Endothelial cell of umbilical vein (primary cell): ENCODE data around the gene BET1L.

Experiments used
- EZH2 ChIP-seq: IDR thresholded peaks from 2 replicates; pipeline ENCODE4 v1.6.1; 2012; ENCODE audit warnings: borderline replicate concordance, low read depth, mild to moderate bottlenecking, moderate library complexity, low read length, inconsistent platforms; ENCODE audit not compliant: severe bottlenecking
- FOS ChIP-seq: IDR thresholded peaks from 2 replicates; pipeline ENCODE4 v1.6.1; 2011; ENCODE audit warnings: mild to moderate bottlenecking, low read length, moderate library complexity, borderline replicate concordance; ENCODE audit not compliant: insufficient read depth
- GATA2 ChIP-seq: IDR thresholded peaks from 2 replicates; pipeline ENCODE4 v1.7.0; 2011; ENCODE audit warnings: low read depth, mild to moderate bottlenecking, moderate library complexity, mixed read lengths, low read length; ENCODE audit not compliant: insufficient read length, insufficient read depth
- JUN ChIP-seq: IDR thresholded peaks from 2 replicates; pipeline ENCODE4 v1.6.1; 2011; ENCODE audit warnings: borderline replicate concordance, low read depth; ENCODE audit not compliant: insufficient read length, insufficient read depth
- POLR2A ChIP-seq: IDR thresholded peaks from 2 replicates; pipeline ENCODE4 v1.6.1; 2012; ENCODE audit warnings: low read depth, mild to moderate bottlenecking, control low read depth, low read length
- POLR2AphosphoS5 ChIP-seq: IDR thresholded peaks from 2 replicates; pipeline ENCODE4 v1.6.1; 2012; ENCODE audit warnings: low read depth, mild to moderate bottlenecking, control low read depth, low read length, moderate library complexity; ENCODE audit not compliant: insufficient read depth
- TF ChIP-seq, protein P1 (sequence below), 2 donors: IDR thresholded peaks; 1 replicate in 1 of 2; 2 replicates in 1 of 2; pipeline ENCODE4 v1.5.1; 2011; ENCODE audit warnings: low read length in 2 of 2, mild to moderate bottlenecking in 2 of 2, moderate library complexity in 2 of 2, control low read depth in 1 of 2, inconsistent platforms in 1 of 2, low read depth in 1 of 2; ENCODE audit not compliant: insufficient read depth in 1 of 2; ENCODE audit errors: extremely low read depth in 1 of 2
- TF ChIP-seq, protein P2 (sequence below): IDR thresholded peaks from 2 replicates; pipeline ENCODE4 v1.6.1; 2011; ENCODE audit not compliant: insufficient read depth, insufficient read length

DNA sequence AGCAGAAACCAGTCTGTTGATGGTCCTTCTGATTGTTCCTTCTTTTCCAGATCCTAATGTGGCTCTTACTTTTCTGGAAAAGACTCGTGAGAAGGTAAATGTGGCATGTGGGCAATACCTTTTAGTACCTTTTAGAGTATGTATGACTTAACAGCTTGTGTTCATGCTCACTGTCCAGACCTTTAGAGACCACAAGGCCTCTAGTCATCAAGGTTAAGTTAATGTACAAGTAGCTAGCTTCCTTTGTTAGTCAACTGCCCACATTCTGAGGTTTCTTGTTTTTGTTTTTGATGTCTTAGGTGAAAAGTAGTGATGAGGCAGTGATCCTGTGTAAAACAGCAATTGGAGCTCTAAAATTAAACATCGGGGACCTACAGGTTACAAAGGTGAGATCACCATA, 37.2 kb upstream of the BET1L start:
- TF ChIP-seq, protein P1, sequence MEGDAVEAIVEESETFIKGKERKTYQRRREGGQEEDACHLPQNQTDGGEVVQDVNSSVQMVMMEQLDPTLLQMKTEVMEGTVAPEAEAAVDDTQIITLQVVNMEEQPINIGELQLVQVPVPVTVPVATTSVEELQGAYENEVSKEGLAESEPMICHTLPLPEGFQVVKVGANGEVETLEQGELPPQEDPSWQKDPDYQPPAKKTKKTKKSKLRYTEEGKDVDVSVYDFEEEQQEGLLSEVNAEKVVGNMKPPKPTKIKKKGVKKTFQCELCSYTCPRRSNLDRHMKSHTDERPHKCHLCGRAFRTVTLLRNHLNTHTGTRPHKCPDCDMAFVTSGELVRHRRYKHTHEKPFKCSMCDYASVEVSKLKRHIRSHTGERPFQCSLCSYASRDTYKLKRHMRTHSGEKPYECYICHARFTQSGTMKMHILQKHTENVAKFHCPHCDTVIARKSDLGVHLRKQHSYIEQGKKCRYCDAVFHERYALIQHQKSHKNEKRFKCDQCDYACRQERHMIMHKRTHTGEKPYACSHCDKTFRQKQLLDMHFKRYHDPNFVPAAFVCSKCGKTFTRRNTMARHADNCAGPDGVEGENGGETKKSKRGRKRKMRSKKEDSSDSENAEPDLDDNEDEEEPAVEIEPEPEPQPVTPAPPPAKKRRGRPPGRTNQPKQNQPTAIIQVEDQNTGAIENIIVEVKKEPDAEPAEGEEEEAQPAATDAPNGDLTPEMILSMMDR (IDR thresholded peaks at IDR 0.05; ENCODE audit: extremely low read depth in 1 of 2, insufficient read depth in 1 of 2, low read depth in 1 of 2, low read length in 2 of 2) = no peak
- TF ChIP-seq POLR2AphosphoS5 (no peak), POLR2A (no peak), EZH2 (no peak), GATA2 (no peak), FOS (no peak), JUN (no peak)
- TF ChIP-seq, protein P2, sequence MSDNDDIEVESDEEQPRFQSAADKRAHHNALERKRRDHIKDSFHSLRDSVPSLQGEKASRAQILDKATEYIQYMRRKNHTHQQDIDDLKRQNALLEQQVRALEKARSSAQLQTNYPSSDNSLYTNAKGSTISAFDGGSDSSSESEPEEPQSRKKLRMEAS = no peak
